Stimulated activated CD8-positive, alpha-beta memory T cell treated with anti-CD3 and anti-CD28 coated beads, Interleukin-7, amount 100 ng/mL, for 1 hour (primary cell): ENCODE measurements around the gene PARP9.
"Not testable (repeated sequence)": the region's sequence is repeated elsewhere in the genome, so short reads cannot be mapped to it uniquely, and the experiment has no call there.

Experiments used
- DNase-seq, 2 donors: peaks; one replicate each; pipeline ENCODE4 v3.0.0-alpha.2; 2020; ENCODE audit warnings: low read depth in 2 of 2

The PARP9 gene

DNA sequence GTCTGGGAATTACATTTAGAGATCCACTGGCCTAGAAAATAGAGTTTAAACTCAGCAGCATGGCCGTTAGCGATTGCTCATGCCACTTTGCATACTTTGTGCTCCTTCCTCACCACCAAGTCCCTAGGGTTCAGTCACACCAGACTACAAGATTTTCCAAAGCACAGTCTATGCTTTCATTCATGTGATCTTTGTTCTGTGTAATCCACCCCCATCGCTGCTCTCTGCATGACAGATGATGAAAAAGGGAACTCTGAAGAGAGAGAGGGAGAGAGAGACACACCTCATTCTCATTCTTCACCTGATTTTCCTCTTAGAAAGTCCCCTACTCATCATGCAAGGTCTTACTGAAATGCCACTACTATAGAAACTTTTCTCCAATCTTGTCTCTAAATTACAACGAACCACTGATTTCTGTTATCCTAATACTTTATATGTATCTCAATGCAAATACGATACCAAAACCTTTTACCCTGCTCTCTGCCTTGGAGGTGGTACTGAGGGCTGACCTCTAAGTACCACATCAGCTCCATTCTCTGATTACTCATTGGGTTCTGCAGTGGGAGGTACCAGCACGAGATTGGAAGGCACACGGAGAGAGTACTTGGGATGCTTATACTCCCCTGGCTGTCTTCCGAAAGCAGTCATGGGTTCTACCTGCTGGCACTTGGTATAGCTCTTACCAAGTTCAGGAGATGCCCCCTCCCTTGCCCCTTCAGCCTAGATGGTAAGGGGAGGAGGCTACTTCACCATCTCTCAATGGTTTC is 12.3 kb upstream of the PARP9 start:
- no peak for DNase-seq

GRCh38 chr3:122572940-122573412 is 8.9 kb upstream of the PARP9 start:
- no peak for DNase-seq

- no peak for DNase-seq
Observed at GRCh38 chr3:122568755-122569154, 4.7 kb upstream of the PARP9 start.

GRCh38 chr3:122568131-122568530 is 4.0 kb upstream of the PARP9 start:
- not testable (repeated sequence) for DNase-seq

DNA sequence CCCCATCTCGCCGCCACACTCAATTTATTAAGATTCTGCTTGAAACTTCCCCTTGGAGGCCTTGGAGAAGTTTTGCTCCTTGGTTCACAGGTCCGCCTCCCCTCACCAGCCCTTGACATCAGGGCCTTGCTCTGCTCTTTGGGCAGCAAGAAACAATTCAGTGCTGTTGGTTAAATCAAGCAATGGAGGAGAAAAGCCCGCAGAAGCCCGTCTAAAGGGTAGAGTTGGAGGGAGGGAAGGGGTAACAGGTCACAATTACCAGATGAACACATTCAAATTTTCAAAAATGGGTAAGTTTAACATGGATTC is 429 bp downstream of the PARP9 start:
- no peak for DNase-seq

- no peak for DNase-seq
Observed at GRCh38 chr3:122562923-122563716, 980 bp downstream of the PARP9 start.

DNA sequence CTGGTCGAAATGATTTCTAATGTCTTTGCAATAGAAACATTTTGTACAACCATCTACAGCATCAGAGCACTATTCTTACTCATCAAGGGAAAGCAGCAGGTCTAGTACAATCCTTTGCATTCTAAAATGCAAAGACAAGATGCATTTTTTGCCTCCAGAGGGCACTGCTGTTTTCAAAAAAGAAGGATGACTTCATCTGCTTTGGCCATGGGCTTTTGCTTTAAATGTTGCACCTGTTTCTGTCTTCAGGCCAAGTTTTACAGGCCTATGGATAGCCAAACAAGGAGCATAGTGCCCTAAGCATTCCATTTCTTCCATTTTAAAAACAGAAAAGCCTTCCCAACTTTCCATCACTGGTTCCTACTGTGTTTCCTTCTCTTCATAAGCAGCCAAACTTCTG is 3.4 kb downstream of the PARP9 start:
- no peak for DNase-seq

DNA sequence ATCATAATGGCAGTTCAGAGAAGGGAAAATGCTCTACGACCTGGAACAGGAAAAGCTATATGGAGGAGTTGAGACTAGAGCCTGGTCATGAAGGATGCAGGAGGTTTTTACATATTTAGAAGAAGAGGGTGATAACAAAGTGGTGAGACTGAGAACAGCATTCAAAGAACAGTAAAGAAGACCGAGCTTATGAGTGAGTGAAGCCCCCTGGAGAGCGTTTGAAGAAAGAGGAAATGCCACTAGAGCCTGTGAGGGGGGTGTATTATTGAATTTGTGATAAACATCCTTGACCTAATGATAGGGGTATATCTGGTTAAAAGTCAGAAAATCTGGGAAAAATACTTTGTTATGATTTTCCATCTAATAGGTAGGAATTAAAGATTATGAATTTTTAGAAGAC is 4.2 kb downstream of the PARP9 start:
- DNase-seq: no peak

- no peak for DNase-seq
Observed at GRCh38 chr3:122558605-122559004, 5.5 kb downstream of the PARP9 start.

DNA sequence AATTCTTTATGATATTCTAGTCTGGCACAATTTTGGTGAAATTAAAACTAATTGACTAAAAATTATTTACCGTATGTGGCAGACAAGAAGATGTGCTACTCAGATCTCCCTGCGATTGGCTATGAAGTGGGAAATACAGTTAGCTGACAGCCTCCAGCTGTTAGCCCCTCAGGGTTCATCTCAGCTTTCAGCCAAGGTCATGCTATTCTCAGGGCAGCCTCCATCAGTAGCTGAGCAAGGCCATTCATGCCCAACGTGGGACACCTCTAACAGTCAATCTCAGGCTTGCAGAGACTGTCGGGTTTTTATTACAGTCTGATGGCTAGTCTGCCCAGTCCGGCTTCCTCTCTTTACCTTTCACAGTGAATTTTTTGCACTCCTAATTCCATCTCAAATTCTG is 6.7 kb downstream of the PARP9 start:
- DNase-seq: no peak

DNA sequence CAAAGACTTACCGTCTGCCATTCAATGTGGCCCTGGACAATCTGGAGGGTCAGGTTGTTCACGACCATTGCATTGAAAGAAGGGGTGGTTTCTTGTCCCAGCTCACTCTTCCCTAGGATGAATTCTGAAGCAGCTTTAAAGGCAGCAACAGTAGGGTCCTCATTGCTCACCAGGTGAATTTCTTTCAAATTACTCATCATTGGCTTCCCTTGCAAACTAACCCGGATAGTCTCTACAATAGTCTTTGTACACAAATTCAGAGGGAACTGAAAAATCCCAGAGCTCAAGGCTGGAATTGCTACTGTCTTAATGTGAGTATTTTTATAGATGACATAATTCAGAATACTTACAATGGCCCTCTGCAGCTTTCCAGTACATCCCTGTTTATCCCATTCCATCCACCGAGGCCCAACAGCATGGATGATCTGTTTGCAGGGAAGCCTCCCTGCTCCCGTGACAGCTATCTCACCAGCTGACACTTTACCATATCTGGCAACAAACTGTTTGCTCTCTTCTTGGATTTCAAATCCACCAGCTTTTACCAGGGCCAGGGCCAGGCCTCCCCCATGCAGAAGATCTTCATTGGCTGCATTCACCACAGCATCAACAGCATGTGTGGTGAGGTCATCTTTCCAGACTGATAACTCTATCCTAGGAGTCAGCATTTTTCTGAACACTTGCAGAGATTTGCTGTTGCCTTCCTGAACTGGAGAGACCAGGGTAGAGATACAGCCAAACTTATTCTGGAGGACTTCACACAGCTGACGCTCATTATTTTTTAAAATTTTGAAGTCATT is 8.6 kb downstream of the PARP9 start:
- DNase-seq: no peak

DNA sequence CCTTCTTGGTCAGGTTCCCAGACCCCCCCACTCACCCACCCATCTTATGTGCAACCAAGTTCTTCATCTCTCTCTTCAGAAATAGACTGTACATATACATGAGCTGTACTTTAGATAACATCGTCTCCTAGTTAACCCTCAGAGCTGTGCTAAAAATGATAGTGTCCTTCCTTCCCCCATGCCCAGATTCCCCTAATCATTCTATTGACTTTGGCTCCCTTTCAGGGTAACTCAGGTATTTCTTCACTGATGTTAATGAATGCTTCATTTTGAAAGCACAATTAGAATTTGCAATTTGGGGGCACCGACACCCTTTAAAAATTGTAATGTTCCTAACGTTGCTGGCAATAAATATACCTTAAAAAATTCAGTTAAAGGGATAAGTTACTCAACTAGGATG is 10.9 kb downstream of the PARP9 start:
- no peak for DNase-seq

DNA sequence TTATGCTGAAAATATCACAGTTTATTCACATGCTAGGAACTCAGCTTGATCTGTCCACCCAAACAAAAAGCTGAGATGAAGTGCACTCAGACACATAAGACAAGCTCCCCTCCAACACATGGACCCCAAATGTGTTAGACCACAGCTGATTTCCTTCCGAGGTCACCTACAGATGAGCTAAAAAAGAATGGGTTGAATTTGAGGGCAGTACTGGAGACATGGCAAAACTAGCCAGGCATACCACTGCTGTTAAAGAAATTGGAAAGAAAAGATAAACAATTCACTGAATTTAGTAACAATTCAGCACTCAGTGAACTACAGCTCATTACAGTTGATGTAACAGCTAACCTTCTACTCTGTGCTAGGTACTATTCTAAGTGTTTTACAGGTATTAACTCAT is 15.5 kb downstream of the PARP9 start:
- DNase-seq: no peak

DNA sequence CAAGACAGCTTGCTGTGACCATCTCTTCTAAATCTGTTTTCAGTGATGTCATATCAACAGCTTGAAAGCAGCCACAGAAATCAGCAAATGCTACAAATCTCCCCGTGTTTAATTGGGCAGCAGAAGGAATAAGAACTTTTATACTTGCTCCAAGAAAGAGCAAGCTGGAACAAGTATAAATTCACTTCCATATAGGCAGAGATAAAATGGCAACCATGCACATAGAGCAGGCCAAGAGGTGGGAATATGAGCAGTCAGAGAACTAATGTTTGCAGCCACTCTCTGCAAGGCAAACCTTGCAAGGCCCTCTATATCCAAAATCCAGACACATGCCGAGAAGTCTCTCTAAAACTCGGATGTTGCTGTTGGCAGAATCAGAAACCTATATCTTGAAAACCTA is 16.0 kb downstream of the PARP9 start:
- DNase-seq: no peak

DNA sequence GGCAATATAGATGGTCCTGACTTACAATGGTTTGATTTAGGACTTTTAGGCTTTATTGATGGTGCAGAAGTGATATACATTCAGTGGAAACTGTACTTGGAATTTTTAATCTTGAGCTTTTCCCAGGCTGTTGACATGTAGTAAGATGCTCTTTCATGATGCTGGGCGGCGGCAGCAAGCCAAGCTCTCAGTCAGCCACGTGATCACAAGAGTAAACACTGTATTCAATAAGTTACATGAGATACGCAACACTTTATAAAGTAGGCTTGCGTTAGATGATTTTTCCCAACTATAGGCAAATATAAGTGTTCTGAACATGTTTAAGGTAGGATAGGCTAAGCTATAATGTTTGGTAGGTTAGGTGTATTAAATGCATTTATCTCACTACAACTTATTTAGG is 17.9 kb downstream of the PARP9 start:
- no peak for DNase-seq

GRCh38 chr3:122538956-122539490 is 25.1 kb downstream of the PARP9 start:
- no peak for DNase-seq

- DNase-seq: no peak
Observed at GRCh38 chr3:122536632-122537001, 27.5 kb downstream of the PARP9 start.

- no peak for DNase-seq
Observed at GRCh38 chr3:122535964-122536631, 28.0 kb downstream of the PARP9 start.

DNA sequence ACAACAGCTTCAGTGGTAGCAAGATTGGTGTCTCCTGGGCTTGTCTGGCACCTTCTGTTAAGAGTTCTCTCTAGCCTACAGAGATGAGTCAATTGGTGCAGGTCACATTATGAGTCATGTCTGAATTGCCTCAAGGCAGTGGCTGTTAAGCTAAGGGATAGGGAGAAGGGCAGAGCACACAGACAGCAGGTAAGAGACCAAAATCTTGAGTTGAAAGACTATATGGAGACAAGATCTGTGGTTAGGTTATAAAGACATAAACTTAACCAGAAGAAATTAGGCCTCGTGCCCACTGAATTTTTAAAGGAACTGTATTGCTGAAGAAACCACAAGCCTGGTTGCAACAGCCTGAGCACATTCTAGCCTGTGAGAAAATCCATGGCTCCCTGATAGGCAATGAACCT is 30.2 kb downstream of the PARP9 start:
- no peak for DNase-seq

- DNase-seq: no peak
Observed at GRCh38 chr3:122533480-122533879, 30.6 kb downstream of the PARP9 start.

- DNase-seq: no peak
Observed at GRCh38 chr3:122530164-122530563, 33.9 kb downstream of the PARP9 start.

- no peak for DNase-seq
Observed at GRCh38 chr3:122523317-122523716, 40.8 kb downstream of the PARP9 start.
